GM12892 (cell line): ENCODE measurements around the gene CIITA.

Experiments
- DNase-seq: peaks from one replicate; pipeline ENCODE4 v3.0.0; 2011; ENCODE audit not compliant: insufficient read length
- FAIRE-seq: peaks from 2 replicates; lab custom pipeline; 2011; peaks lifted over from hg19 to GRCh38; lab: Jason Lieb, UNC
- POLR2A ChIP-seq: IDR thresholded peaks from 2 replicates; pipeline ENCODE4 v1.6.1; 2011; ENCODE audit warnings: low read depth, low read length, control low read depth
- POLR2AphosphoS5 ChIP-seq: IDR thresholded peaks from 2 replicates; pipeline ENCODE4 v1.6.1; 2011; ENCODE audit warnings: low read depth, low read length, control low read depth
- TAF1 ChIP-seq: IDR thresholded peaks from 2 replicates; pipeline ENCODE4 v1.6.1; 2011; ENCODE audit warnings: low read depth, mild to moderate bottlenecking, control low read depth, low read length, borderline replicate concordance

The CIITA gene

GRCh38 chr16:10836174-10836853 is 40.7 kb upstream of the CIITA start:
- no peak for DNase-seq
- FAIRE-seq, result no peak
- TF ChIP-seq TAF1, result no peak
- TF ChIP-seq POLR2AphosphoS5, result no peak
- no peak for TF ChIP-seq POLR2A

GRCh38 chr16:10838621-10839278 is 38.3 kb upstream of the CIITA start:
- no peak for DNase-seq
- FAIRE-seq, result no peak
- TF ChIP-seq POLR2AphosphoS5 (no peak), TAF1 (no peak), POLR2A (no peak)

- TF ChIP-seq POLR2AphosphoS5, result no peak
- TF ChIP-seq POLR2A, result no peak
- TF ChIP-seq TAF1, result no peak
- FAIRE-seq, result no peak
- no peak for DNase-seq
Measured at GRCh38 chr16:10839279-10839666, 37.7 kb upstream of the CIITA start.

- TF ChIP-seq POLR2AphosphoS5 (no peak), POLR2A (no peak), TAF1 (no peak)
- DNase-seq (no peak), FAIRE-seq (no peak)
Measured at GRCh38 chr16:10840703-10841102, 36.3 kb upstream of the CIITA start.

GRCh38 chr16:10846213-10846998 is 30.6 kb upstream of the CIITA start:
- no peak for FAIRE-seq
- DNase-seq, result no peak
- TF ChIP-seq POLR2A (no peak), POLR2AphosphoS5 (no peak), TAF1 (no peak)

- FAIRE-seq (no peak), DNase-seq (no peak)
- TF ChIP-seq POLR2AphosphoS5 (no peak), POLR2A (no peak), TAF1 (no peak)
Measured at GRCh38 chr16:10847176-10847575, 29.8 kb upstream of the CIITA start.

- FAIRE-seq, result peak; percentile 24
- TF ChIP-seq TAF1 (no peak), POLR2AphosphoS5 (no peak), POLR2A (no peak)
- no peak for DNase-seq
Measured at GRCh38 chr16:10849736-10850477, 27.1 kb upstream of the CIITA start.

- no peak for TF ChIP-seq POLR2A
- TF ChIP-seq TAF1, result no peak
- FAIRE-seq (no peak), DNase-seq (no peak)
Measured at GRCh38 chr16:10850478-10850850, 26.5 kb upstream of the CIITA start.

- no peak for TF ChIP-seq POLR2AphosphoS5
- TF ChIP-seq TAF1, result no peak
- no peak for TF ChIP-seq POLR2A
- DNase-seq (no peak), FAIRE-seq (no peak)
Measured at GRCh38 chr16:10851512-10851911, 25.5 kb upstream of the CIITA start.

- FAIRE-seq, result no peak
- TF ChIP-seq POLR2A, result no peak
- TF ChIP-seq POLR2AphosphoS5, result no peak
- no peak for TF ChIP-seq TAF1
- DNase-seq, result no peak
Measured at GRCh38 chr16:10852286-10852685, 24.7 kb upstream of the CIITA start.

GRCh38 chr16:10852948-10853347 is 24.1 kb upstream of the CIITA start:
- DNase-seq (no peak), FAIRE-seq (no peak)
- TF ChIP-seq TAF1 (no peak), POLR2AphosphoS5 (no peak), POLR2A (no peak)
